ENCODE data around the gene SEZ6.
A peak's percentile ranks its signal among the peaks of the same experiment; 100 is the strongest.

SEZ6 gene

GRCh38 chr17:28975646-28976045 is 30.2 kb downstream of the SEZ6 start:
- DNase-seq (ENCODE audit: low read depth), result no peak

- no peak for DNase-seq (ENCODE audit: low read depth)
Observed at GRCh38 chr17:28975031-28975430, 30.8 kb downstream of the SEZ6 start.

GRCh38 chr17:28974451-28974850 is 31.4 kb downstream of the SEZ6 start:
- DNase-seq (ENCODE audit: low read depth), result no peak

DNA sequence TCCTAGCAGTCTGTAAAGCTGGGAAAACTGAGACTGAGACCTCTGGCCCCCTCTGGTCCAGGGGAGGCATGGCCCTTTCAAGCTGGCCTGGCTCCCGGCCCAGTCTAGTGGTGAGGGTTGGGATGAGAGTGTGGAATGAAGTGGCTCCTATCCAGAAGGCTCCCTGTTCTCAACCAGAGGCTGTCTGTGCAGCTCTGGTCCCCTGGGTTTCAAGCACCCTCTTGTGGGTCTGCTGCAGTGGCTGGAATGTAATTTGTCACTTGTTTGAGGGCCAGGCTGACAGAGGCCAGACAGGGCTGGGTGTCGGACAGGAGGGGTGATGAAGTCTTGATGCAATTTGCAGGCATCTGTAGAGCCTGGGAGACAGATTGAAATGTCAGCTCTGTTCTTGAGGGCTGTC is 32.4 kb downstream of the SEZ6 start:
- peak; percentile 68 for DNase-seq (ENCODE audit: low read depth)

GRCh38 chr17:28972437-28972836 is 33.4 kb downstream of the SEZ6 start:
- DNase-seq (ENCODE audit: low read depth), result no peak

GRCh38 chr17:28970879-28971278 is 35.0 kb downstream of the SEZ6 start:
- DNase-seq (ENCODE audit: low read depth), result no peak

DNA sequence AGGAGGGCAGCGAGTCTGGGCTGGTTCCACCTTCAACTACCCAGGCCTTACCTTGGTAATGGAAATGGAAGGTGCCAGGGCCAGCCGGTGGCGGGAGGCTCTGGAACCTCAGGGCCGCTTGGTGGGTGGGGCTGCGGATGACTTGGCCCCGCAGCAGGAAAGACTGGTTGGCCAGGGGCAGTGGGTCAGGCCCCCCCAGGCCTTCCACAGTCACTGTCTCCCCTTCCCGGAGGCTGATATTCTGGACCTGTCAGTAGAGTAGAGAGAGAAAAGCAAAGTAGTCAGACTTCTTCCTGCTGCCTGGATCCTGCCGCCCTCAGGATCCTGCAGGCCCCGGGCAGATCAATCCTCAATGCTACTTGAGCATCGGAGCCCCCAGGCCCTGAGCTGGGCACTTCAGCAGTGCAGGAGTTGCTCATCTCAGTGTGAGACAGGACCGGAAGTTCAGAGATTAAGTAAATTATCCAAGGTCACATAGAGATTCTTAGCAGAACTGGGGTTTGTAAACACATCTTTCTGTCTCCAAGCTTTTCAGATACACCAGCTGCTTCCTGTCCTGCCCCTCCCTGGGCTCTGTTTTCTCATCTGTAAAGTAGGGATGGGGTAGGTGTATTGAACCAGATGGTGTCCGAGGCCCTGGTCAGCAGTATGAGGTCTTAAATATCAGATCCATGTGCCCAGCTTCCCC is 36.0 kb downstream of the SEZ6 start:
- no peak for DNase-seq (ENCODE audit: low read depth)

DNA sequence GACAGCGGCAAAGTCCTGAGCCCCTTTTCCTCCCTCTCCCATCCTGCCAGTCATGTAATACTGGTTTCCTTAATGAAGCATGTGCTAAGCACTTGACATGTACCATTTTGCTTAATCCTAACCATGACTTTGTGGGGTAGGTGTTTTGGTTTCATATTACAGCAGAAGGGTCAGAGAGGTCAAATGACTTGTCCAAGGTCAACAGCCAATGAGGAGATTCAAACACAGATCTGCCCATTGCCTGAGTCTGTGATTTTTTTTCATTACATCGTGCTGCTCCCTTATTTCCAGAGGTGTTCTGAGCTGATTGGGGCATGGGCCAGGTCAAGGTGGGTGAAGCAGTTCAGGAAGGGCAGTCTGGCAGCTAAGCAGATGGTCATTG is 36.9 kb downstream of the SEZ6 start:
- no peak for DNase-seq (ENCODE audit: low read depth)

- peak; percentile 42 for DNase-seq (ENCODE audit: low read depth)
Observed at GRCh38 chr17:28968231-28968913, 37.5 kb downstream of the SEZ6 start.

GRCh38 chr17:28967221-28968135 is 38.4 kb downstream of the SEZ6 start:
- peak; percentile 18 for DNase-seq (ENCODE audit: low read depth)

GRCh38 chr17:28963841-28964240 is 42.0 kb downstream of the SEZ6 start:
- no peak for DNase-seq (ENCODE audit: low read depth)

DNA sequence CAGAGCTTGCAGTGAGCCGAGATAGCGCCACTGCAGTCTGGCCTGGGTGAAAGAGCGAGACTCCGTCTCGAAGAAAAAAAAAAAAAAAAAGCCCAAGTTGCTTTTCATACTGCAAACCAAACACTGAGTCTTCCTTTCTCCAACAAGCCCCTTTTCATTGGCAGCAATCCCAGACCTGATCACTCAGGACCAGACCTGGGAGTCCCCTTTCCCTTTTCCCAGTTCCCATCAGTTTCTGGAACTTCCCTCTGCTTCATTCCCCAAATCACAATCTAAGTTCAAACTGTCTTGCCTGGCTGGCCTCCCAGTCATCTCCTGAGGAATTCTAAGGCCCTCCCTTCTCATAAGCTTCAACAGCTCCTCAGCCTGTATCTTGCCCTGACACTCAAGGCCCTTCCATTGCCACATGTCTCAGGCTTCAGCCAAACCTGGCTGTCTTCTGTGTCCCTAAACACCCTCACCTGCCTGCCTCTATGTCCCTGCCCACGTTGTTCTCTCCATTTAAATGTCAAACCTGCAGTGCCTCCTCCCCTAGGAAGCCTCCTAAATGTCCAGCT is 42.7 kb downstream of the SEZ6 start:
- DNase-seq (ENCODE audit: low read depth), result no peak

GRCh38 chr17:28961391-28961790 is 44.4 kb downstream of the SEZ6 start:
- DNase-seq (ENCODE audit: low read depth), result no peak

DNA sequence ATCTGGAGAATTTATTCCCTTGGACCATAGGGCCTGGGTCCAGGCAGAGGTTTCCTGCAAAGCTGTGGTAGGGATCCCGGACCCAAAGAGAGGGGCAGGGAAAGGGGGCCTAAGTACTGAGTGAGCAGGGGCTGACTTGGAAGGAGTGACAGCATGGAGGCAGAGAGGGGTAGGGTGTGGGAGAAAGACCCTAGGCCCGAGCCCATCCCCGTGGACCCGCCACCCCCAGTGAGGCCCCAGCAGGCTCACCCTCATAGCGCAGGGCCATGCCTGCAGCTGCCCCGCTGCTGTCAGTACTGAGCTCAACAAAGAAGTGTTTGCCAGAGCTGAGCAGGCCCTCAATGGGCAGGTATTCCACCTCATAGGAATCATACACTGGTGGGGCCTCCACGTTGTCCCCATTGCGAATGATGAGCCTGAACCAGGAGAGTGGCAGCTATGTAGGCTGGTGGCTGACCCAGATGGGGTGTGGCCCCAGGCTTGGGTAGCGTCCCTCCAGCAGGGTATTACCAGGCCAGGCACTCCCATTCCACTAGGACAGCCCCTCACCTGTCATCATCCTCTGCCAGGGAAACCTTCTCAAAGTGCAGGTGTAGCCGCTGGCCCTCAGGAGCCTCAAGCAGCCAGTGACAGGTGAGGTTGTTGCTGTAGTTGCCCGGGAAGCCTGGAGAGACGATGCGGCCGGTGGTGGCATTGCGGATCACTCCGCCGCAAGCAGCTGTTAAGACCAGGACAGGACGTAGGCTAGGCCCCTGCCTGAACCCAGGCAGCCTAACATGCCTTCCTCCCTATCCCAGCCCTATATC is 45.4 kb downstream of the SEZ6 start:
- no peak for DNase-seq (ENCODE audit: low read depth)

- DNase-seq (ENCODE audit: low read depth), result no peak
Observed at GRCh38 chr17:28959471-28959871, 46.4 kb downstream of the SEZ6 start.

GRCh38 chr17:28958820-28959455 is 46.9 kb downstream of the SEZ6 start:
- DNase-seq (ENCODE audit: low read depth), result no peak

- DNase-seq (ENCODE audit: low read depth), result no peak
Observed at GRCh38 chr17:28957992-28958355, 47.9 kb downstream of the SEZ6 start.

GRCh38 chr17:28957277-28957991 is 48.4 kb downstream of the SEZ6 start:
- no peak for DNase-seq (ENCODE audit: low read depth)

- no peak for DNase-seq (ENCODE audit: low read depth)
Observed at GRCh38 chr17:28956861-28957260, 49.0 kb downstream of the SEZ6 start.

- DNase-seq (ENCODE audit: low read depth), result no peak
Observed at GRCh38 chr17:28956112-28956511, 49.7 kb downstream of the SEZ6 start.

- no peak for DNase-seq (ENCODE audit: low read depth)
Observed at GRCh38 chr17:28955408-28955807, 50.4 kb downstream of the SEZ6 start.

All from amniotic epithelial cell (primary cell).